ENCODE data around the gene GALNT17.
"Not testable (repeated sequence)": the region's sequence is repeated elsewhere in the genome, so short reads cannot be mapped to it uniquely, and the experiment has no call there.

DNA sequence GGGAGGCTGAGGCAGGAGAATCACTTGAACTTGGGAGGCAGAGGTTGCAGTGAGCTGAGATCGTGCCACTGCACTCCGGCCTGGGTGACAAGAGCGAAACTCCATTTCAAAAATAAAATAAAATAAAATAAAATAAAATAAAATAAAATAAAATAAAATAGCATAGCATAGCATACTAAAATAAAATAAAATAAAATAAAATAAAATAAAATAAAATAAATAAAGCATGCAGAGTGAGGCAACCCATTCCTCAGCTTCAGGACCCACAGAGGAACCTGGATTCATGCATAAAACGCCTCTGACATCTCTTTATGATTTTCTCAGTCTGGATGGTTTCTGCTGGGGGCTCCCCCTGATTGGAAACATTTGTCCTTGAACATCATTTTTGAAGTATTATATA, 460.4 kb downstream of the GALNT17 start:
- TF ChIP-seq, protein P1, sequence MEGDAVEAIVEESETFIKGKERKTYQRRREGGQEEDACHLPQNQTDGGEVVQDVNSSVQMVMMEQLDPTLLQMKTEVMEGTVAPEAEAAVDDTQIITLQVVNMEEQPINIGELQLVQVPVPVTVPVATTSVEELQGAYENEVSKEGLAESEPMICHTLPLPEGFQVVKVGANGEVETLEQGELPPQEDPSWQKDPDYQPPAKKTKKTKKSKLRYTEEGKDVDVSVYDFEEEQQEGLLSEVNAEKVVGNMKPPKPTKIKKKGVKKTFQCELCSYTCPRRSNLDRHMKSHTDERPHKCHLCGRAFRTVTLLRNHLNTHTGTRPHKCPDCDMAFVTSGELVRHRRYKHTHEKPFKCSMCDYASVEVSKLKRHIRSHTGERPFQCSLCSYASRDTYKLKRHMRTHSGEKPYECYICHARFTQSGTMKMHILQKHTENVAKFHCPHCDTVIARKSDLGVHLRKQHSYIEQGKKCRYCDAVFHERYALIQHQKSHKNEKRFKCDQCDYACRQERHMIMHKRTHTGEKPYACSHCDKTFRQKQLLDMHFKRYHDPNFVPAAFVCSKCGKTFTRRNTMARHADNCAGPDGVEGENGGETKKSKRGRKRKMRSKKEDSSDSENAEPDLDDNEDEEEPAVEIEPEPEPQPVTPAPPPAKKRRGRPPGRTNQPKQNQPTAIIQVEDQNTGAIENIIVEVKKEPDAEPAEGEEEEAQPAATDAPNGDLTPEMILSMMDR (IDR thresholded peaks at IDR 0.05; ENCODE audit: poor library complexity, severe bottlenecking): not testable (repeated sequence)
- not testable (repeated sequence) for TF ChIP-seq POLR2AphosphoS5 (IDR thresholded peaks at IDR 0.05); EP300 (conservative IDR thresholded peaks at IDR 0.05; ENCODE audit: poor library complexity, severe bottlenecking); TAF1 (IDR thresholded peaks at IDR 0.05; ENCODE audit: low read depth); RAD21 (conservative IDR thresholded peaks at IDR 0.05)

All from neural cell (in vitro differentiated cells).